ENCODE results near the gene AHR.
A peak's percentile ranks its signal among the peaks of the same experiment; 100 is the strongest.
"Not testable (repeated sequence)": the region's sequence is repeated elsewhere in the genome, so short reads cannot be mapped to it uniquely, and the experiment has no call there.

AHR gene

GRCh38 chr7:17342756-17343155 lies 44.3 kb downstream of the AHR start:
- no peak for DNase-seq

GRCh38 chr7:17347401-17347800 lies 48.9 kb downstream of the AHR start:
- DNase-seq, result no peak

GRCh38 chr7:17348932-17349331 lies 50.5 kb downstream of the AHR start:
- DNase-seq, result not testable (repeated sequence)

GRCh38 chr7:17350321-17350720 lies 51.9 kb downstream of the AHR start:
- not testable (repeated sequence) for DNase-seq

DNA sequence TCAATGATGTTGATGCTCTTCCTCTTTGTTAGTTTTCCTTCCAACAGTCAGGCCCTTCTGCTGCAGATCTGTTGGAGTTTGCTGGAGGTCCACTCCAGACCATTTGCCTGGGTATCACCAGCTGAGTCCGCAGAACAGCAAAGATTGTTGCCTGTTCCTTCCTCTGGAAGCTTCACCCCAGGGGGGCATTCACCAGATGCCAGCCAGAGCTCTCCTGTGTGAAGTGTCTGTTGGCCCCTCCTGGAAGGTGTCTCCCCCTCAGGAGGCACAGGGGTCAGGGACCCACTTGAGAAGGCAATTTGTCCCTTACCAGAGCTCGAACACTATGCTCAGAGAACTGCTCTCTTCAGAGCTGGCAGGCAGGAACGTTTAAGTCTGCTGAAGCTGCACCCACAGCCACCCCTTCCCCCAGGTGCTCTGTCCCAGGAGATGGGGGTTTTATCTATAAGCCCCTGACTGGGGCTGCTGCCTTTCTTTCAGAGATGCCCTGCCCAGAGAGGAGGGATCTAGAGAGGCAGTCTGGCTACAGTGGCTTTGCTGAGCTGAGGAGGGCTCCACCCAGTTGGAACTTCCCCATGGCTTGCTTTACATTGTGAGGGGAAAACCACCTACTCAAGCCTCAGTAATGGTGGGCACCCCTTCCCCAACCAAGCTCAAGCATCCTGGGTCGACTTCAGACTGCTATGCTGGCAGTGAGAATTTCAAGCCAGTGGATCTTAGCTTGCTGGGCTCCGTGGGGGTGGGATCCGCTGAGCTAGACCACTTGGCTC lies 55.4 kb downstream of the AHR start:
- not testable (repeated sequence) for DNase-seq

GRCh38 chr7:17354473-17354872 lies 56.0 kb downstream of the AHR start:
- no peak for DNase-seq

DNA sequence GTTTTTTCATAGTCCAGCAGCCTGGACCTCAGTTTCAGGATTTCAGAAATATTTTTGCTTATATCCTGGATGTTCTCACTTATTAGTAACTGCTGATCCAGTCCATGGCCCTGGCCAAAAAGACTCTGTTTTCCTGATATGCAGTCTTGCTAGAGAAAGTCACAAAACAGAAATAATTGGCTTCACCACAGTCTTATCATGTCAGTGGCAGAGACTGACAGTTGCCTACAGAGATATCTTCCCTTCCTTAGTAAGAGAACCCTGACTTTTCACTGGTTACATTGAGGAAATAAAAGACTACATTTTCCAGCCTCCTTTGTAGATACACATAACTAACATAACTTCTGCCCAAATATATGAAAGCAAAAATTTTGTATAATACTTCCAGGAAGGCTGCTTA lies 56.6 kb downstream of the AHR start:
- no peak for DNase-seq

- DNase-seq, result no peak
Measured at GRCh38 chr7:17357952-17358351, 59.5 kb downstream of the AHR start.

DNA sequence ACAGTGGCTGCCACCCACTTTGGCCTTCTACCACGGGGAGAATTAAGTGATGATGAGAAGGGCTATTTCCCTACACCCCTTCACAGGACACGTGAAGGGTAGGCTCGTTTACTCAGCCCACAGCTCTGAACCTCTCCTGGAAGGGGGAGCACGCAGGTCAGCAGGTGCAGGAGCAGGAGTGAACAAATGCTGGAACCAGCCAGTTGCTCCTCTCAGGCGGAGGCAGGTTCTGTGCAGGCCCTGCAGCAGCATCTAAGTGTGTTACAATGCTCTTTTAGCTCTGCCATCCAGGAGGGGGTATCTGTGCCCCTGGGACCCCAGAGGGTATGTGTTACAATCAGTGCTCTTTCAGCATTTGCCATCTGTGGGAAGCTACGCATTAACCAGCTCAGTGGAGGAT lies 61.2 kb downstream of the AHR start:
- DNase-seq, result no peak

- no peak for DNase-seq
Measured at GRCh38 chr7:17362439-17363105, 64.1 kb downstream of the AHR start.

- DNase-seq, result no peak
Measured at GRCh38 chr7:17364671-17365070, 66.2 kb downstream of the AHR start.

DNA sequence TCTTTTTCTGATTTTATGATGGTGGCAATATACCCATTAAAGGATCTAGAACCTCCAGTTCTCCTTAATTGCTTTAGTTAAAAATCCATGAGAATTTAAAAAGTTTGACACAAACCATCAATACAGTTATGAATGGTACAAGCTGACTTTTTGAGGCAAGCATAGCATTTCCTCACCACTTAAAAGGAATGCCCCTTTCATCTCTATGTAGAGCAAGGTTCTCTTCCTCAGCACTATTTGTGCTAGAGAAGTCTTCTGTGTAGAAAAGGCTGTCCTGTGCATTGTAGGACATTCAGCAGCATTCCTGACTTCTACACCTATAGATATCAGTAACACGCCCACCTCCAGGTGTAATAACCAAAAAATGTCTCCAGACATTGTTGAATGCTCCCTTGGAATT lies 67.3 kb downstream of the AHR start:
- DNase-seq, result no peak

GRCh38 chr7:17367502-17367901 lies 69.0 kb downstream of the AHR start:
- DNase-seq, result no peak

DNA sequence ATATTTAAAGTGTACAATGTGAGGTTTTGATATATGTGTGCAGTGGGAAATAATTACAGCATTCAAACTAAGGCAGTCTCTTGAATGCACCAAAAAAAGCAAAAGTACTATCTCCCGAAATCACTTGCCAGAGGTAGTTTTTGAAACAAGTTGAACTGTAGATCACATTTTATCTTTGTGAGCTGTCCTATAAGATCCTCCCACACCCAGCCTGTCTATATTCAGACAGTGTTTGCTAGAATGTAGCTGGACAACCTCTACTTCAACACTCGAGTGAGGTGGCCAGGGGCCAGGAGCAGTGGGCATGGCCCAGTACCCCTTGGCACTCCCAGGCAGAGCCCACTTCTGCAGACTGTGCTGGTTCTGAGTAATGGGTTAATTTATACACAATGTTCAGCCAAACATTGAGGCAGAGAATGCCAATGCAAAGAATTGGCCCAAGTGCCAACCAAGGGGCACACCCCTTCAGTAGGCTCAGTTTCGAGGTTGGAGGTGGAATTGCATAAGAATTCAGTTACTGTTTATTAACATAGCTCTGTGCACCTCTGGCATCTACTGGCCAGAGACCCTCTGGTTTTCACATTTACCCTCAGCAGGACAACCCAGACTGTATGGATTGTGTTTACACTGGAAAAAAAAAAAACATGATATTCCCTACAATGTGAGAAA lies 70.5 kb downstream of the AHR start:
- DNase-seq, result no peak

GRCh38 chr7:17369691-17370426 lies 71.4 kb downstream of the AHR start:
- DNase-seq, result peak; percentile 20

DNA sequence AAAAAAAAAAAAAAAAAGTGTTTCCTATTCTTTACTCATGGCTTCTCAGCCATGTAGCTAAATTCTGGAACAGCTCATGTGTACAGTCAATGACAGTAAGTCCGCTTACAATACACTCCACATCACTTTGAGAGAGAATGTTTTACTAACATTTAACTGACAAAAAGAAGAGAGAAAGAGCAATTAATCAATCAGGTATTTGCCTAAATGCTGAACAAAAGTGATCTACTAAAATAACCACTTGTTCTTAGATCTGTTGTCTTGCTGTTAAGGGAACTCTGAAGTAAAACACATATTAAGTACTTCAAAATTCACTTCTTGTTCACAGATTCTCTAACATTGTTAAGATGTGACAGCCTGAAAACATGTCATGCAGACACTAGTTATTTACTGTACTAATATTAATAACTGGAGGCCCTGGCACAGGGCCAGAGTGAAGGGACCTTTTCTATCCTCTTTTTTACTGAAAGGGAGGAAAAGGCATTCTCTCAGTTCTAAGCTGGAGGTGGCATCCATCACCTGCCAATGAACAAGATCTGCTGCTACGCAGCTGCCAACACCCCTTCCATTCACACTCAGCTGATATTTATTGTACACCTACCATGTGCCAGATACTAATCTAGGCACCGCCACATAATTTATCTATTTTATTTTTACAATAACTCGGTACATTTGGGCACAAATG lies 72.6 kb downstream of the AHR start:
- no peak for DNase-seq

DNA sequence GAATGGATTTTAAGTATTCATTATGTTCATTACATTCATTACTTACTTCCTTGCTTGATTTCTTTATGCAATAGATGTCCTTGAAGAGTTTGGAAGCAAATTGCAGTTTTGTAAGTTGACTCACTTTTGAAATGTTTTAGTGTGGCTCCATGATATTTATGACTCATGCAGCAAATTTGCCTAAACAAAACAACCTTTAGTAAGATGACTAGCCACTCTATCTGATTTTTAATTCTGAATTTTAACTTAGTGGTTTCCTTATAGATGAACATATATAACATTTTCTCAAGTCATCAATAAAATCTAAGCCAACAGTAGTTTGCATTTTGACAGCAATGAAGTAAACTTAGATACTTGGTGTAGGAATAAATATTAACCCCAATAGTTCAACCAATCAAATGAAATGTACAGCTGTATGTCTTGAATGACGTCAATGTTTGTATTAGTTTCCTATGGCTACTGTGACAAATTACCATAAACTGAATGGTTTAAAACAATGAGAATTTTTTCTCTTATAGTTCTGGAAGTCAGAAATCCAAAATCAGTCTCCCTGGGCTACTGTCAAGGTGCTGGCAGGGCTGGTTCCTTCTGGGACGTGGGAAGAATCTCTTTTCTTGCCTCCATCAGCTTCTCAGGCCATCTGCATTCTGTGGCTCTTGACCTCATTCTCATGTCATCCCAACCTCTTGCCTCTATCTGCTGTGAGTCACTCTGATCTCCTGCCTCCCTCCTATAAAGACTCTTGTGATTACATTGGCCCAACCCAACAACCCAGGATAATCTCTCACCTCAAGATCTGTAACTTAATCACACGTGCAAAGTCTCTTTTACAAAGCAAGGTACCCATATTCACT lies 73.4 kb downstream of the AHR start:
- DNase-seq, result no peak

- no peak for DNase-seq
Measured at GRCh38 chr7:17374157-17374556, 75.7 kb downstream of the AHR start.

DNA sequence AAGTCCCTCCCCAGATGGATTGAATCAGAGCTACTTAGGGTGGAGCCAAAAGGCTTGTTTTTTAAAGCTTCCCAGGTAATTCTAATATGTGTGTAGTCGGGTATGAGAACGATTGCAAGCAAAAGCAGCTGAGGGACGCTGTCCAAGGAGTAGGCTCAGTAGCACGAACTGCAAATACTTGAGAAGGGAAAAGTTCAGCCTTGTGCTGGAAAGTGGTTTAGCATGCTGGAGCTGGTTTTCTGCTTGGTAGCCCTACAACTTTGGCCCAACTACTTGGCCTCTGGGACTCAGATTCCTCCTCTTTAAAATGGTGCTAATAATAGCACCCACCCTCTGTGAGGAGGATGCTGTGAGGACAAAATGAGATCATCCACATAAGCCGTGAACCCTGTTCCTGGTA lies 76.2 kb downstream of the AHR start:
- no peak for DNase-seq

DNA sequence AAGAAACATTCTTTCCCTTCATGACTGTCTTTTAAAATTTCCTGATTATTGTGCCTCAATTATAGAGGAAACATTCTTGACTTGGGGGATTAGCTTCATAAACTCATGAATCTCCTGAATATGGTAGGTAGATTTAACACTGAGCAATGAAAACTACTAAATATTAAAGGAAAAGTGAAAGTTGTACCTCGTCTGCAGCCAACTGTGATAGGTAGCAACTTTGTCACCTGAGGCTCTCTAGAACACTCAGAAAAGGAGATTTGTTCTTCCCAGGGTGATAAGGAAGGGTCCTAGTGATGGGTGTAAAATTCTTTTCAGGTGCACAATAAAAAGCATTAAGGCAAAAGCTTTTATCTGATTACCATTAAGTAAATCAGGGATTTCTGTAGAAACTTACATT lies 78.1 kb downstream of the AHR start:
- no peak for DNase-seq

DNA sequence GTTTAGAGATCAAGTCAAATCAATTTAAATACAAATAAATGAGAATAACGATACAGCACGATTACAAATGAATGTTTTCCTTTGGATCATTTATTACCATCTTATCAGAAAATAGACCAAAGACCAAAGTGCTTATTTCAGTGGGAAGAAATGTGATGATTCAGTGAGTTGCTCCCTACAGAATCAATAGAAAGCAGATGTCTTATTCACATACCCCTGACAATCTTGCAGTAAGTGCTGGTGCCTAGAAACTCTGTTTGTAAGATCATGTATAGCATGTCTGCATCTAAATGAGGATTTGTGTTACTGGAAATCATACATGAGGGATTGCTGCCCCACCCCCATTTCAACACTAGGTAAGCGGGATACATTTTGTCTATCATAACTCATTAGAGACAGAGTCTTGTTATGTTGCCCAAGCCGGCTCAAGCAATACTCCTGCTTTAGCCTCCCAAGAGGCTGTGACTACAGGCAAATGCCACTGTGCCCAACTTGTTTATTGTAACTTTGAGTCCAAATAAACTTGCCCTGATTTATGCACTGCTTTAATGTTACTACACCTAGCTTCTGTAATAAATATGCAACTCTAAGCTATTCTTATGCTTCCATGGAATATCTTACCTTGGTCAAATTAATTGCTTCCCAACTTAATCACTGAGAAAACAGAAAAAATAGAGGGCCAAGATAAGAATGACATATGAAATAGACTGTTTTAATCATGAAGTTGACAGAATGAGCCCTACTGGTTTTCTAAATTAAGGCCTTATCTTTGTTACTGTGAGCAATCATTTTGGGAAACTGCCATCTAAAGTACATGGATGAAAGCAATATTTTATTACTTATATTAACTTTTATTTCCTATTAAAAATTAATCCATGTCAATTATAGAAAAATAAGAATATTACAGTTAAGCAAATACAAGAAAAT lies 82.5 kb downstream of the AHR start:
- DNase-seq, result no peak
